ENCODE data around the gene CDC42EP1. TPM values are rescaled to one million over a fixed set of nuclear protein-coding genes. Genes with fewer than 3 reads are reported as not detected.

CDC42EP1 gene
- polyA plus RNA-seq, 1 donor from 2014 or later = 0.24 TPM

GRCh38 chr22:37599153-37599552, 38.9 kb downstream of the CDC42EP1 start:
- Histone ChIP-seq H3K27ac (ENCODE audit: low read length) (no peak overlapping the region), H3F3A (ENCODE audit: insufficient read depth, low read length, poor library complexity, severe bottlenecking) (no peaks in the 10 kb centered on the region), H3K9me3 (ENCODE audit: low read length) (no peaks in the 10 kb centered on the region), H3K27me3 (ENCODE audit: insufficient read depth, low read depth, low read length) (no peaks in the 10 kb centered on the region), H3K4me2 (ENCODE audit: low read length) (no peak overlapping the region), H4K20me1 (ENCODE audit: insufficient read depth) (no peaks in the 10 kb centered on the region), H3K9ac (ENCODE audit: low read length) (no peak overlapping the region), H3K4me3 (ENCODE audit: low read length) (no peak overlapping the region), H3K79me2 (replicated peaks; ENCODE audit: insufficient read depth, low read length) (no peaks in the 10 kb centered on the region), H3K36me3 (ENCODE audit: insufficient read depth, low read length) (no peaks in the 10 kb centered on the region), H2AFZ (ENCODE audit: low read depth, low read length) (no peak overlapping the region), H3K9me2 (ENCODE audit: insufficient read depth, low read length) (no peaks in the 10 kb centered on the region)
- no peak for TF ChIP-seq RAD21 (conservative IDR thresholded peaks at IDR 0.05)
- no peak for TF ChIP-seq REST (IDR thresholded peaks at IDR 0.05; ENCODE audit: borderline replicate concordance)
- no peak for TF ChIP-seq SMC3 (conservative IDR thresholded peaks at IDR 0.05; ENCODE audit: poor library complexity)
- no peak for TF ChIP-seq EP300 (conservative IDR thresholded peaks at IDR 0.05; ENCODE audit: poor library complexity, severe bottlenecking)
- no peak for TF ChIP-seq CTCF (IDR thresholded peaks at IDR 0.05; ENCODE audit: poor library complexity, severe bottlenecking)
- no peak for TF ChIP-seq POLR2AphosphoS5 (IDR thresholded peaks at IDR 0.05)
- no peak for TF ChIP-seq MXI1 (conservative IDR thresholded peaks at IDR 0.05; ENCODE audit: poor library complexity, severe bottlenecking)
- no peak for TF ChIP-seq TAF1 (IDR thresholded peaks at IDR 0.05; ENCODE audit: low read depth)
- TF ChIP-seq EZH2 (IDR thresholded peaks at IDR 0.05; ENCODE audit: borderline replicate concordance, insufficient read depth, low read length, poor library complexity, severe bottlenecking) = no peak

- Histone ChIP-seq H3K27me3 (ENCODE audit: insufficient read depth, low read depth, low read length) (no peaks in the 10 kb centered on the region), H3K79me2 (replicated peaks; ENCODE audit: insufficient read depth, low read length) (no peaks in the 10 kb centered on the region), H3F3A (ENCODE audit: insufficient read depth, low read length, poor library complexity, severe bottlenecking) (no peaks in the 10 kb centered on the region), H4K20me1 (ENCODE audit: insufficient read depth) (no peaks in the 10 kb centered on the region), H3K9ac (ENCODE audit: low read length) (no peak overlapping the region), H3K4me2 (ENCODE audit: low read length) (no peak overlapping the region), H3K36me3 (ENCODE audit: insufficient read depth, low read length) (no peaks in the 10 kb centered on the region), H2AFZ (ENCODE audit: low read depth, low read length) (no peak overlapping the region), H3K4me3 (ENCODE audit: low read length) (no peak overlapping the region), H3K27ac (ENCODE audit: low read length) (no peak overlapping the region), H3K9me3 (ENCODE audit: low read length) (no peaks in the 10 kb centered on the region), H3K9me2 (ENCODE audit: insufficient read depth, low read length) (no peaks in the 10 kb centered on the region)
- TF ChIP-seq CTCF (IDR thresholded peaks at IDR 0.05; ENCODE audit: poor library complexity, severe bottlenecking) (no peak), POLR2AphosphoS5 (IDR thresholded peaks at IDR 0.05) (no peak), MXI1 (conservative IDR thresholded peaks at IDR 0.05; ENCODE audit: poor library complexity, severe bottlenecking) (no peak), EZH2 (IDR thresholded peaks at IDR 0.05; ENCODE audit: borderline replicate concordance, insufficient read depth, low read length, poor library complexity, severe bottlenecking) (no peak), RAD21 (conservative IDR thresholded peaks at IDR 0.05) (no peak), REST (IDR thresholded peaks at IDR 0.05; ENCODE audit: borderline replicate concordance) (no peak), TAF1 (IDR thresholded peaks at IDR 0.05; ENCODE audit: low read depth) (no peak), SMC3 (conservative IDR thresholded peaks at IDR 0.05; ENCODE audit: poor library complexity) (no peak), EP300 (conservative IDR thresholded peaks at IDR 0.05; ENCODE audit: poor library complexity, severe bottlenecking) (no peak)
Observed at GRCh38 chr22:37601203-37601539, 40.9 kb downstream of the CDC42EP1 start.
